HEK293T (cell line): ENCODE measurements around the gene POLA1.

Source experiments
- CTCF ChIA-PET: fragments of 350-600 bp; formaldehyde crosslinking; extraction: SDS; loops from one replicate; lab custom pipeline; 2021; ENCODE audit warnings: antibody characterized with exemption, inconsistent platforms; lab: Yijun Ruan, JAX
- POLR2A ChIA-PET: fragments of 350-600 bp; formaldehyde crosslinking; extraction: SDS; loops from one replicate; lab custom pipeline; 2020; ENCODE audit warnings: antibody characterized with exemption, inconsistent platforms; lab: Yijun Ruan, JAX
- DNase-seq: peaks from one replicate; pipeline ENCODE4 v3.0.0; 2012; ENCODE audit warnings: mixed read lengths; ENCODE audit errors: extremely low spot score
- ARNT ChIP-seq: fragments of 450-650 bp; IDR thresholded peaks from 2 replicates; pipeline ENCODE4 v1.6.1; 2017; ENCODE audit warnings: mild to moderate bottlenecking
- BHLHE40 ChIP-seq: fragments of 450-650 bp; IDR thresholded peaks from 2 replicates; pipeline ENCODE4 v1.6.1; 2016; ENCODE audit warnings: mild to moderate bottlenecking, moderate library complexity, borderline replicate concordance
- CTBP1 ChIP-seq: fragments of 450-650 bp; IDR thresholded peaks from 2 replicates; pipeline ENCODE4 v1.6.1; 2016; ENCODE audit warnings: borderline replicate concordance
- ELF4 ChIP-seq: fragments of 450-650 bp; IDR thresholded peaks from 2 replicates; pipeline ENCODE4 v1.6.1; 2017; ENCODE audit warnings: antibody characterized with exemption
- FOXA1 ChIP-seq: fragments of 450-650 bp; IDR thresholded peaks from 2 replicates; pipeline ENCODE4 v1.6.1; 2016; ENCODE audit warnings: mild to moderate bottlenecking
- FOXK2 ChIP-seq: fragments of 450-650 bp; IDR thresholded peaks from 2 replicates; pipeline ENCODE4 v1.6.1; 2016; ENCODE audit warnings: mild to moderate bottlenecking
- FOXM1 ChIP-seq: fragments of 450-650 bp; IDR thresholded peaks from 2 replicates; pipeline ENCODE4 v1.6.1; 2017; ENCODE audit warnings: mild to moderate bottlenecking, borderline replicate concordance
- HDGF ChIP-seq: fragments of 450-650 bp; IDR thresholded peaks from 2 replicates; pipeline ENCODE4 v1.6.1; 2017; ENCODE audit warnings: antibody characterized with exemption, borderline replicate concordance
- L3MBTL2 ChIP-seq: fragments of 450-650 bp; conservative IDR thresholded peaks from 2 replicates; pipeline ENCODE4 v1.6.1; 2016; ENCODE audit warnings: mild to moderate bottlenecking
- LEF1 ChIP-seq: fragments of 450-650 bp; IDR thresholded peaks from 2 replicates; pipeline ENCODE4 v1.6.1; 2017; ENCODE audit warnings: mild to moderate bottlenecking, borderline replicate concordance
- NFRKB ChIP-seq: fragments of 450-650 bp; IDR thresholded peaks from 2 replicates; pipeline ENCODE4 v1.6.1; 2016; ENCODE audit warnings: mild to moderate bottlenecking, moderate library complexity
- SP1 ChIP-seq: fragments of 450-650 bp; IDR thresholded peaks from 2 replicates; pipeline ENCODE4 v1.6.1; 2017
- SUZ12 ChIP-seq: fragments of 450-650 bp; IDR thresholded peaks from 2 replicates; pipeline ENCODE4 v1.6.1; 2016; ENCODE audit warnings: mild to moderate bottlenecking
- TARDBP ChIP-seq: fragments of 450-650 bp; IDR thresholded peaks from 2 replicates; pipeline ENCODE4 v1.6.1; 2016
- ZNF384 ChIP-seq: fragments of 450-650 bp; IDR thresholded peaks from 2 replicates; pipeline ENCODE4 v1.6.1; 2016
- TF ChIP-seq, protein P1 (sequence below): fragments of 450-650 bp; IDR thresholded peaks from 2 replicates; pipeline ENCODE4 v1.6.1; 2016

POLA1 gene

DNA sequence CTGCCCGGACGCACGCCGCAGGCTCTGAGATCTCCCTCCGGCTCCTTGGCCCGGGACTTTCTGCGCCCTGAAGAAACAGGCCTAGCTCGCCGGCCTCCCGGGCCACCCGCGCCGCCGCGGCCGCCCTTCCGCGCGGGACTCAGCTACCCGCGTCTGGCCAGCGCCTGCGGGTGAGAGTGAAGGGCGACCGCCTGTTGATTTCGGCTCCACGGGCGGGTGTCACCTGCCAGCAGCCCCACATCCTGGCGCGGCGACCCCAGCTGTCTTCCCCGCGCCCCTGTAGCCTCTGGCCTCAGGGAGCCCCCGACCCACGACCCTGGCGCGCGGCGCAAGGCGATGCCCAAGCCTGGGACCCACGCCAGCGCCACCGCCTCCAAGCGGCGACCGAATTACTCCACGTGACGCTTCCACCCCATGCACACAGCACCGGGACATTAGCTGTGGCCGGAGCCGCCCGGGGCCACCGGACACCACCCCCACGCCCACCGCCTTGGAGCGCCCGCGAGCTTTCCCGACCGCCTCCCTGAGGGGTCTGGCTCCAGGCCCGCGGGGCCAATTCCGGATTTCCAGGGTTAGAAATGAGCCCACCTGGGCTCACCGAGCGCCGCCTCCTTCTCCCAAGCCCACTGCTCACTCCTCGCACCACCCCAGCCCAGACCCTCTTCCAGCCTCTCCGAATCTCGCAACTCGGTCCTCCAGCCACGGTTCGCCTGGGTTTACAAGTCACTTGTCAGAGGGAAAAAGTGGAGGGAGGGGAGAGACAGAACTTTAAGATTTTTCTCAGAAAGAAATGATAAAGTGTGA is 311.9 kb downstream of the POLA1 start:
- POLR2A ChIA-PET, result no interaction called here
- TF ChIP-seq HDGF (no peak), LEF1 (no peak), ELF4 (no peak), ZNF384 (no peak), SUZ12 (no peak), FOXA1 (no peak), L3MBTL2 (no peak), FOXK2 (no peak), FOXM1 (no peak)
- TF ChIP-seq, protein P1, sequence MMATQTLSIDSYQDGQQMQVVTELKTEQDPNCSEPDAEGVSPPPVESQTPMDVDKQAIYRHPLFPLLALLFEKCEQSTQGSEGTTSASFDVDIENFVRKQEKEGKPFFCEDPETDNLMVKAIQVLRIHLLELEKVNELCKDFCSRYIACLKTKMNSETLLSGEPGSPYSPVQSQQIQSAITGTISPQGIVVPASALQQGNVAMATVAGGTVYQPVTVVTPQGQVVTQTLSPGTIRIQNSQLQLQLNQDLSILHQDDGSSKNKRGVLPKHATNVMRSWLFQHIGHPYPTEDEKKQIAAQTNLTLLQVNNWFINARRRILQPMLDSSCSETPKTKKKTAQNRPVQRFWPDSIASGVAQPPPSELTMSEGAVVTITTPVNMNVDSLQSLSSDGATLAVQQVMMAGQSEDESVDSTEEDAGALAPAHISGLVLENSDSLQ, result no peak
- DNase-seq, result no peak
- CTCF ChIA-PET, result no interaction called here

GRCh38 chrX:25006586-25007058 is 312.9 kb downstream of the POLA1 start:
- CTCF ChIA-PET, result no interaction called here
- POLR2A ChIA-PET, result no interaction called here
- TF ChIP-seq TARDBP, result no peak
- DNase-seq, result no peak

GRCh38 chrX:25007059-25008053 is 313.6 kb downstream of the POLA1 start:
- TF ChIP-seq LEF1 (no peak), CTBP1 (no peak), FOXK2 (no peak), HDGF (no peak), BHLHE40 (no peak), ELF4 (no peak), L3MBTL2 (no peak), NFRKB (no peak), SUZ12 (no peak), ARNT (no peak), SP1 (no peak)
- TF ChIP-seq, protein P1, result no peak

GRCh38 chrX:25009407-25009806 is 315.7 kb downstream of the POLA1 start:
- no peak for DNase-seq

More at GRCh38 chrX:25007059-25008053, 313.6 kb downstream of the POLA1 start:
- POLR2A ChIA-PET, result no interaction called here
- DNase-seq, result peak; percentile 25
- CTCF ChIA-PET, result no interaction called here

GRCh38 chrX:25010784-25011588 is 317.3 kb downstream of the POLA1 start:
- POLR2A ChIA-PET, result no interaction called here

More at GRCh38 chrX:25009407-25009806, 315.7 kb downstream of the POLA1 start:
- TF ChIP-seq FOXM1 (no peak), SUZ12 (no peak)
- TF ChIP-seq, protein P1, result no peak
- CTCF ChIA-PET, result interaction anchor here (1.0 kb wide), 1 partner anchor 135 kb away, joined by 3 read pairs; no protein-coding TSS in a partner anchor
- POLR2A ChIA-PET, result no interaction called here

More at GRCh38 chrX:25010784-25011588, 317.3 kb downstream of the POLA1 start:
- TF ChIP-seq BHLHE40 (no peak), FOXA1 (no peak), NFRKB (no peak), FOXK2 (no peak)
- DNase-seq, result no peak
- CTCF ChIA-PET, result no interaction called here
